Prostate gland (tissue), 2 donors: Measurements from ENCODE around the gene GSTM1. TPM values are rescaled to one million over a fixed set of nuclear protein-coding genes. Genes with fewer than 3 reads are reported as not detected.
A peak's percentile ranks its signal among the peaks of the same experiment; 100 is the strongest.

Experiments
- DNase-seq: peaks from one replicate; pipeline ENCODE4 v3.0.0-alpha.2; 2019; ENCODE audit warnings: low spot score
- H3K27ac ChIP-seq, 2 donors: fragments of 200-600 bp; sonication (generic); 2 replicates each; pipeline ENCODE4 v1.5.1; 2017 to 2019
- H3K27me3 ChIP-seq: fragments of 200-600 bp; sonication (generic); replicated peaks from 2 replicates; pipeline ENCODE4 v1.5.1; 2019; ENCODE audit not compliant: insufficient read depth
- H3K36me3 ChIP-seq, 2 donors: fragments of 200-600 bp; sonication (generic); 1 replicate in 1 of 2; 2 replicates in 1 of 2; pipeline versions ENCODE4 v1.5.1 to v1.8.1; 2017 to 2019
- H3K4me1 ChIP-seq: fragments of 200-600 bp; sonication (generic); replicated peaks from 2 replicates; pipeline ENCODE4 v1.5.1; 2019
- H3K4me3 ChIP-seq, 2 donors: fragments of 200-600 bp; sonication (generic); 2 replicates each; pipeline ENCODE4 v1.5.1; 2017 to 2019
- H3K9me3 ChIP-seq: fragments of 200-600 bp; sonication (generic); 2 replicates; pipeline ENCODE4 v1.5.1; 2017
- POLR2A ChIP-seq: fragments of 450-650 bp; IDR thresholded peaks from one replicate; pipeline ENCODE4 v1.6.1; 2016; ENCODE audit warnings: antibody characterized with exemption, mild to moderate bottlenecking
- POLR2AphosphoS5 ChIP-seq: sonication (generic); formaldehyde crosslinking; IDR thresholded peaks from one replicate; pipeline ENCODE4 v1.6.1; 2017; ENCODE audit warnings: antibody characterized with exemption
- WGBS: methylation state at CpG from one replicate; pipeline ENCODE4 v1.1.5; 2018; 5-methylcytosine and 5-hydroxymethylcytosine counted together
- intact Hi-C: fragments of 100-400 bp; cut with DNase I; formaldehyde crosslinking; loops from one replicate; pipeline ENCODE4 v1.14.2; 2022
- total RNA-seq, 2 donors: library from RNA; depleted of rRNA; stranded (reverse); fragments of >200 nt; gene quantifications; one replicate each; pipeline ENCODE4 v1.1.0, GENCODE V29; 2016
- TF ChIP-seq, protein P1 (sequence below), 4 experiments: fragments of 200-600 bp in 2 of 4; fragments of 450-650 bp in 2 of 4; sonication (generic) in 2 of 4; IDR thresholded peaks; 1 replicate in 3 of 4; 2 replicates in 1 of 4; pipeline ENCODE4 v1.5.1; 2016 to 2019; ENCODE audit warnings: antibody characterized with exemption in 4 of 4, mild to moderate bottlenecking in 2 of 4, moderate library complexity in 2 of 4

The GSTM1 gene
- total RNA-seq, 2 donors from 2014 or later, result not detected

GRCh38 chr1:109740615-109741373 is 53.2 kb downstream of the GSTM1 start, which contains the start of gene GSTM3:
Gene GSTM3, minus strand, starts transcription at chr1:109741038. Its CDS starts 751 bp downstream, at chr1:109740287.
- Histone ChIP-seq H3K27ac (peak within 1 kb of the TSS; percentile 71 to 83), H3K36me3 (peaks cover 3 to 4% of the 10 kb centered on the region in 2 donors), H3K4me1 (no peaks in the 10 kb centered on the region), H3K27me3 (no peaks in the 10 kb centered on the region), H3K4me3 (peak within 1 kb of the TSS; percentile 49 to 81), H3K9me3 (no peaks in the 10 kb centered on the region)
- WGBS, result 18% methylated on average over 10 of the region's 10 CpGs
- TF ChIP-seq, protein P1, sequence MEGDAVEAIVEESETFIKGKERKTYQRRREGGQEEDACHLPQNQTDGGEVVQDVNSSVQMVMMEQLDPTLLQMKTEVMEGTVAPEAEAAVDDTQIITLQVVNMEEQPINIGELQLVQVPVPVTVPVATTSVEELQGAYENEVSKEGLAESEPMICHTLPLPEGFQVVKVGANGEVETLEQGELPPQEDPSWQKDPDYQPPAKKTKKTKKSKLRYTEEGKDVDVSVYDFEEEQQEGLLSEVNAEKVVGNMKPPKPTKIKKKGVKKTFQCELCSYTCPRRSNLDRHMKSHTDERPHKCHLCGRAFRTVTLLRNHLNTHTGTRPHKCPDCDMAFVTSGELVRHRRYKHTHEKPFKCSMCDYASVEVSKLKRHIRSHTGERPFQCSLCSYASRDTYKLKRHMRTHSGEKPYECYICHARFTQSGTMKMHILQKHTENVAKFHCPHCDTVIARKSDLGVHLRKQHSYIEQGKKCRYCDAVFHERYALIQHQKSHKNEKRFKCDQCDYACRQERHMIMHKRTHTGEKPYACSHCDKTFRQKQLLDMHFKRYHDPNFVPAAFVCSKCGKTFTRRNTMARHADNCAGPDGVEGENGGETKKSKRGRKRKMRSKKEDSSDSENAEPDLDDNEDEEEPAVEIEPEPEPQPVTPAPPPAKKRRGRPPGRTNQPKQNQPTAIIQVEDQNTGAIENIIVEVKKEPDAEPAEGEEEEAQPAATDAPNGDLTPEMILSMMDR (IDR thresholded peaks at IDR 0.05), result no peak
- no peak for TF ChIP-seq POLR2A
- TF ChIP-seq POLR2AphosphoS5, result no peak
- DNase-seq, result no peak
- intact Hi-C loops, result no loop called here

Other genes with a start within 250 kb of the GSTM1 start
- 10 to 100 TPM in 1 of 2 donors, 1 to 10 TPM in 1; 1.3 to 48.1 TPM for gene SYPL2, start 221.3 kb upstream of the GSTM1 start, total RNA-seq
- gene ATXN7L2, start 203.9 kb upstream of the GSTM1 start, total RNA-seq, result 10 to 100 TPM in 1 of 2 donors, 1 to 10 TPM in 1; 3.0 to 29.4 TPM
- gene CYB561D1, start 193.7 kb upstream of the GSTM1 start, total RNA-seq, result 10 to 100 TPM; 12.0 to 12.3 TPM
- gene AMIGO1, start 178.1 kb upstream of the GSTM1 start, total RNA-seq, result 10 to 100 TPM in 1 of 2 donors, 1 to 10 TPM in 1; 9.5 to 13.2 TPM
- gene GPR61, start 147.9 kb upstream of the GSTM1 start, total RNA-seq, result 1 to 10 TPM in 1 of 2 donors, not detected in 1; 1.2 TPM
- 1 to 10 TPM; 5.1 to 5.4 TPM for gene GNAI3, start 139.2 kb upstream of the GSTM1 start, total RNA-seq
- gene GNAT2, start 68.2 kb upstream of the GSTM1 start, total RNA-seq, result not detected
- gene AMPD2, start 68.0 kb upstream of the GSTM1 start, total RNA-seq, result 10 to 100 TPM; 40.1 to 72.3 TPM
- 10 to 100 TPM; 26.8 to 56.5 TPM for gene GSTM4, start 31.7 kb upstream of the GSTM1 start, total RNA-seq
- gene GSTM2, start 19.8 kb upstream of the GSTM1 start, total RNA-seq, result 10 to 100 TPM; 47.5 to 79.5 TPM
- gene GSTM5, start 24.4 kb downstream of the GSTM1 start, total RNA-seq, result 10 to 100 TPM in 1 of 2 donors, 1 to 10 TPM in 1; 4.2 to 12.3 TPM
- 100 to 1,000 TPM; 103 to 383 TPM for gene GSTM3, start 53.2 kb downstream of the GSTM1 start, total RNA-seq
- under 1 TPM in 1 of 2 donors, not detected in 1; 0.34 TPM for gene EPS8L3, start 76.1 kb downstream of the GSTM1 start, total RNA-seq
- 10 to 100 TPM; 18.4 to 31.5 TPM for gene CSF1, start 223.0 kb downstream of the GSTM1 start, total RNA-seq